HG02588 (cell line): ENCODE measurements around the gene BFSP2.
A peak's percentile ranks its signal among the peaks of the same experiment; 100 is the strongest.
"Not testable (repeated sequence)": the region's sequence is repeated elsewhere in the genome, so short reads cannot be mapped to it uniquely, and the experiment has no call there.

Source experiments
- ATAC-seq: cut with Tn5 transposase; IDR thresholded peaks from one replicate; pipeline ENCODE4 v1.9.1; 2021; ENCODE audit warnings: mild to moderate bottlenecking, moderate library complexity; ENCODE audit not compliant: unreplicated experiment

The BFSP2 gene

DNA sequence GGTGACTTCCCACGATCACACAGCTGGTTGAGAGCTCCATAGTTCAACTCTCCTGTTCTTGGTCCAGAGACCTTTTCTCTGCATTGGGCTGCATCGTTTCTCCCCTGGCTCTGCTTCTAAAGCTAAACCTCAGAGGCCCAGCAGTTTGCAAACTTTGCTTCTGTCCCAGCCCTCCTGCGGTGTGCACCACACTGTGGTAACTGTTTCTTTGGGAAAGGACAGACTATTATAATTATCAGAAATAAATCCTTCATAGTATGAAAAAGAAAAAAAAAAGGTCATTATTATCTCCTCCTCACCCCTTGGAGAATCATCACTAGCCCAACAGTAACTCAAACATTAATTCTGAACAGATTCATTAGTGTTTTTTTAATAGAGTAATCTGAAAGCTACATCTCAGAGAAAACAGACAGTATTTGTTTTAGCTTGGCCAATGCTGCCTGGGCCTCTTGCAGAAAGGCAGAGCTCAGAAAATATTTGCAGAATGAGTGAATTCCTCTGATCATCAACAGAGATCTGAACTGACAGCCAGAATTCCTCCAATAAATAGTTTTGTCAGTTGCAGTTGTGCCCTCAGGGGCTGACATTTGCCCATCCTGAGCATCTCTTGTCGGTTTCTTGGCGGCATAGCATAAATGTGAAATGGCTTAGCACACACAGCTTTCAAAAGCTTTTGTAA, 52.9 kb downstream of the BFSP2 start:
- ATAC-seq: no peak

DNA sequence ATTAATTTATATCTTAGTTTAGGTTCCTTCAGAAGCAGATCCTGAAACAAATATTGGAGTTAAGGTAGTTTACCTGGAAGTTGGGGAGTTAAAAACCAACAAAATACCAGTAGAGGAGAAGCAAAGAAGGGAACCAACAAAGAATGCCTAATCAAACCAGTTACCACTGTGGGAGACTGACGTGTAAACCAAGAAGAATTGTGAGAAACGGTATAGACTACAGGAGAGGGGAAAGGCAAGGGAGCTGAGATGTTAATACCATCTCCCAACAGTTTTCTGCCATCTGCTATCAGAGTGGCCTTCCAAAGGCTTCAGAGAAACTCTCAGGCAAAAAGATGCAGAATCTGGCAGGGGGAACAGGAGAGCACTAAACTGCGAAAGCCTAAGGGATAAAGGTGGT, 53.5 kb downstream of the BFSP2 start:
- ATAC-seq: no peak

DNA sequence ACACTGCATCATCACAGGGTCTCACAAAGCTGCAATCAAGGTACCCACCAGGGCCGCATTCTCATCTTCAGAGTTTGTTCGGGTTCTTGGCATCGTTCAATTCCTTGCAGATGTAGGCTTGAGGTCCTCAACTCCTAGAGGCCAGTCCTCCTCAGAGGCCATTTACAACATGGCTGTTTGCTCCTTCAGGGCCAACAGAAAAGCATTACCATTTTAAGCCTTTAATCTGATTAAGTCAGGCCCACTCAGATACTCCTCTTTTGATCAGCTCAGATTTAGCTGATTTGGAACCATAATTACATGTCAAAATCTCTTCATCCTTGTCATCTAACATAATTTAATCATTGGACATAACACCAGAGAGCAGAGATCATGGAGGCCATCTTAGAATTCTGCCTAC, 55.4 kb downstream of the BFSP2 start:
- no peak for ATAC-seq

DNA sequence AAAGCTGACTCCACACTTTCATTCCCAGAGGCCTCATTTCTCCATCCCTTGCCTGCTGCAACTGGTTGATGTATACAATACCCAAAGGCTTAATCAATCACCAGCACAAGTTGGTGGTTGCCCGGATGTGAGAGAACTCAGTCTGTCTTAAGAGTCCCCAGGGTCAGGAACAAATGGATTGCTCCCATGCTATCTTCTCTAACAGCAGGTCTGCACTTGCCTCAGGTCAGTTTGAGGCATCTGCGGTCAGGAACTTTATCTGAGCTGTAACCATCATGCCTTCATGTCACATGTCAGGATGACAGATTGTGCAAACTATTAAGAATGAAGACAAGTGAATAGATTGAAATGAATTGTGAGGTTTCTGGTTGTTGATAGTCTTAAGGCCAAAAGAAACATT, 56.1 kb downstream of the BFSP2 start:
- ATAC-seq: no peak

DNA sequence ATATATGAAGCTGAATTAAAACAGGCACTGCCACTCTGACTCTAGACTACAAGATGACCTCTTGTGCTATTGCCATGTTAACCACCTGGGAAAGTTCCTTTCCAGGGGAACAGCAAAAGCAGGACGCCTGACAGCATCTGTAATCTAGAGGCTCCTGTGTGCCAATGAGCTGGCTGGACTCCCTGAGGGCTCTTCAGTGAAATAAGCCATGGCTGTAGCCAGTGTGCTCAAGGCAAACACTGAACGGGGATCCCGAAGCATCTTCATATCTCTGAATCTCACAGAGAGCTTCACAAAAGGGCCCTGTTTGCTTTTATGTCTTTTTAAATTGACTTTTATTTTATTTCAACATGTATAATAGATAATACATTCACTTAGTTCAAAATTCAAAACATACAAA, 57.2 kb downstream of the BFSP2 start:
- ATAC-seq: no peak

DNA sequence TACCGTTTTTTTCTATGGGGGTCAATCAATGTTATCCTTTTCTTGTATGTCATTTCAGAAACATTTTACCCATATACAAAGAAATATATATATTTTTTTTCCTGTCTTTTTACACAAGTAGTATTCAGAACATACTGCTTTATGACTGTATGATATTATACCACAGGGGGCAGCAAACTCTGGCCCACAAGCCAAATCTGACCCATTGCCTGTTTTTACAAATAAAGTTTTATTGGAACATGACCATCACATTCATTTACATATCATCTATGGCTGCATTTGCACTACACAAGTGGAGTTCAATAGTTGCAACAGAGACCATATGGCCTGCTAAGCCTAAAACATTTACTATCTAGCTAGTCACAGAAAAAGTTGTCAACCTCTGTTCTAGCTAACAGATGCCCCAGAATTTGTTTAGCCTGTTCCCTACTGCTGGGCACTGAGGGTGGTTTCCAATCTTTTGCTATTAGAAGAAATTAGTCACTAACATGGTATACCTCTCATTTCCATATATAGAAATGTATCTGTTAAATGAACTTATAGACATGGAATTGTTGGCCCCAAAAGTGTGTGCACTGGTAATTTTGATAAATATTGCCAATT, 57.7 kb downstream of the BFSP2 start:
- ATAC-seq: no peak

DNA sequence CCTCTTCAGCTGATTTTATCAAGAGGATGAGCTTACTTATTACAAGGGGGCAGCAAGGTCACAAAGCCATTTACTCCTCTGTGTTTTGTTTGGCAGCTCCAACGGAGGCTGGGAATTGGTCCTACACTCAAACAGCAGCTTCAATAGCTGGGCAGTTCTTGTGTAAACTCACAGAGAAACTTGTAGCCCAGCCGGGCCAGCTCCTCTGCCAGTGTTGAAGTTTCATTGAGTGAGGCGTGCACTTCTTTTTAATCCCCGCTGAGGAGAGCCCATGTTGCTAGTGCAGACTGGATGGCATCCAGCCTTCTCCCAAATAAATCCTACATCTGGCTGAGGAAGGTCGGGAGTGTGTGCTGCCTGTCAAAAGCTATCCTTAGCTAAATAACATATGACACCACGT, 59.5 kb downstream of the BFSP2 start:
- ATAC-seq: no peak

DNA sequence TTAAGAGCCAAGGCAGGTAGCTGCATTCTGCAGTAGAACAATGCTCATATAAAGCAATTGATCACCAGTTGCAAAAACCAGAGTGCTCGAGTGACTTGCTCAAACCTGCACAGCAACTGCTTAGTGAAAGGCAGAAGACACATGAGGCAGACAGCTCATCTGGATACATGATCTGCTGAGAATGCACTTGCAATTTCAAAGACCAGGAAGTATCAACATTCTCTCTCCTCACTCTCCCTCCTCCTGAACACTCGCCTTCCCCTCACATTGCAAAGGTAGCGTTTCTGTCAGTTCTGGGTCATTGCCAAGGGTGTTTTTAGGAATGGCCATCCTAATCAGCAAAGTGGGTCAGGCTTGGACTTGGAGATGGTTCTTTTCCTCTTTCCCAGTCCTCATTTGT, 61.0 kb downstream of the BFSP2 start:
- no peak for ATAC-seq

DNA sequence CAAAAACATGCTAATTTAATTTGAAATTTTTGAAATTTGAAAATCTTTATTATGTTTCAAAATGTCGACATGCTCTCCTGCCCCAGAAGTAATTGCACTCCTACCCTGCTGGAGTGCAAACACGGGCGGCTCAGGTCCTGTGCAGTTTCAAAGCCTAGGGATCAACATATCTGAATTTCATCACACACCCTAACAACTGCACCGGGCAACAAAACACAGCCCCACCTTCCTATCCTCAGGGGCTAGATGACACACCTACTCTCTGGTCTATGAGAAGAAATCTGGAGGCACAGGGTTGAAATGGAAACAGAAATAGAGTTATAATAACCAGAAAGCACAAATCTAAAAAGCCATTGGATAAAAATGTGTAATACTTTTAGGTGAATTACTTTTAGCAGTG, 61.4 kb downstream of the BFSP2 start:
- no peak for ATAC-seq

DNA sequence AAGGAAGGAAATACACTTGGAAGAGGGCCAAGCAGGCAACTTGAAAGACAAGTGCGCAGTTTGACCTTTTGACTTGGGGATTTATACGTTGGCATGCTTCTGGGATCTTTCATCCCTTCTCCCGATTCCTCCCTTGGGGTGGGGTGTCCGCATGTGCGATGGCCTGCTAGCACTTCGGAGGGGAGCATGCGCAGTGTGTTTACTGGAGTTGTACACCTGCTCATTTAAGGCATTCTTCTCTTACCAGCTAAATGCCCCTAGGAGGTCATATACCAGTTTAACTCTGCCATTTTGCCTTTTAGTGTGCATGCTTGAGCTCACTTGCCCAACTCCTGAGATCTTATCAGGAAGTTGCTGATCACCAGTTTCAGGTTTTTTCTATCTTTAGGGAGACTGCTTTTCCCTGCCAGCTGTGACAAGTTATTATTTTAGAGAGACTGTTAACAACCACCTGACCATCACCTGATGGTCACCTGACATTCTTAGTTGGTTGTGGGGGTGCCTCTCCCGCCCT, 63.5 kb downstream of the BFSP2 start:
- ATAC-seq: no peak

DNA sequence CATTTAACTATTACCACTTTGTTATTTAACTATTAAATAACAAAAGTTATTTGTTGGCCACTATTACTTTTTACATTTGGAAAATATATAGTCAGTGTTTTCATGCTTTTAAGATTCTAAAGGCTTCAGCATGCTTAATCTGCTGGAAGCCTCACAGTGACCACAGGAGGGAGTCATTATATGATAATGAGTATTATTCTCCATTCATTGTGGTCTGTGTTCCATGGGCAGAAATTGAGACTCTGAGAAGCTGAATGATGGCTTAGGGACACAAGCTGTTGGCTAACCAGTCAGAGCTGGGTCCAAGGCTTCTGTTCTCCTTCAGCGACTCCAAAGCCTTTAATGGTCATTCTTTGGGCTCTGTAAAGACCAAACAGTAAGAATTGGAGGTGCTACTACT, 64.7 kb downstream of the BFSP2 start:
- no peak for ATAC-seq

DNA sequence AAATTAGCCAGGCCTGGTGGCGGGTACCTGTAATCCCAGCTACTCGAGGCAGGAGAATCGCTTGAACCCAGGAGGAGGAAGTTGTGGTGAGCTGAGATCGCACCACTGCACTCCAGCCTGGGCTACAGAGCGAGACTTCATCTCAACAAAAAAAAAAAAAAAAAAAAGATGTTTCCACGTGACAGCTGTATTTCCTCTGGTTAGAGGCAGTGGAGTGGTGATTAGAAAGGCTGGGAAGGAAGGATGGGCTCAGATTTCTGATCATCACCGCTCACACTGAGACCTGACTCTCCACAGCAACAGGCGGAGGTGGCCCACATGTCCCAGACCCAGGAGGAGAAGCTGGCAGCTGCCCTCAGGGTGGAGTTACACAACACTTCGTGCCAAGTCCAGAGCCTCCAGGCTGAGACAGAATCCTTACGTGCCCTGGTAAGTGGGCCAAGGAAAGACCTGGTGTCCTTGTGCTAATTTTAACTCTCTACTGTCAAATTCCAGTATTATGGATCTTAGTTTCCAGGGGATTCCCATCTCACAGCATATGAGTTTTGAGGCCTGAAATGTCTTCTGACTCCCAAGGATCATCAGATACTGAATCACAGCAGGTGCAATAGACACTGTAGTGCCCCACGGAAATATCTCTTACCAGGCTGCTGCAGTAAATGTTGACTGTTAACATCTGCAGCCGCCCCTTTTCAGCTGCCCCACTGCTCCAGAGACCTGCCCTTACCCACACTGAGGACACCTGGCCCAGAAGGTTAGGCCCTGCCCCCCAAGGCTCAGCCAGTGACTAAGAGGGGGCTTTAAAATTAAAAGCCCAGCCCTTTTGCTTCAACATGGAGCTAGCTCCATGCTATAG, 66.9 kb downstream of the BFSP2 start:
- peak; percentile 35 for ATAC-seq

DNA sequence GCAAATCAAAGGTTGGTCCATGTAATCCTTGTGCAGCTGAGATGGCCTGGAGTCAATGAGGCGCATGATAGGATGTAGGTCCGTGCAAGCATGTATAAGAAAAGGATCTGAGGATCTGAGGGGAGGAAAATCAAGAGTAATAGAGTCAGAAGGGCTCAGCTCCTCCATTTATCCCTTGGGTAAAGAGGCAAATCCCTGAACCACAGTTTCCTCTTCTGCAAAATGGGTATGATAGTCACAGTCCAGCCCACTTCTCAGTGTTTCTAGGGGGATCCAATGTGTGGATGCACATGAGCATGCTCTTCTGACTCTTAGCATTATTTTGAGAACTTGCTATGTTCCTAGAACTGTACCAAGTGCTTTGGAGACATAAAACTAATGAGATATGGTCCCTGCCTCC, 67.9 kb downstream of the BFSP2 start:
- no peak for ATAC-seq

DNA sequence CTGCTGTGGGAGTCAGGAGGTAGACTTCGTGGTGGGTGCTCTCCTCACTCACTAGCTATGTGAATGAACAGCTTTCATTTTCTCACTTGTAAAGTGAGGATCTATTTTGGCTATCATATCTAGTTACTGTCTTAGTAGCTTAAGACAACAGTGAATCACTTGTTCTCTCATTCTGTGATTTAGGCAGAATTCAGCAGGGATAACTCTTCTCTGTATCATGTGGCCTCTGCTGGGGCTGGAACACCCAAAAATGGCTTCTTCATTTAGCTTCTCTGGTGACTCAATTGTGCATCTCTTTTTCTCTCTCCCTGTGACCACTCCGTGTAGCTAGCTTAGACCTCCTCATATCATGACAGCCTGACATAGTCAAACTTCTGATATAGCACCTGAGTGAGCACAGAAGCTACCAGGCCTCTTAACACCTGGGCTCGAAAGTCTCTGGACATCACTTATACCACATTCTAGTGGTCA, 68.4 kb downstream of the BFSP2 start:
- no peak for ATAC-seq

DNA sequence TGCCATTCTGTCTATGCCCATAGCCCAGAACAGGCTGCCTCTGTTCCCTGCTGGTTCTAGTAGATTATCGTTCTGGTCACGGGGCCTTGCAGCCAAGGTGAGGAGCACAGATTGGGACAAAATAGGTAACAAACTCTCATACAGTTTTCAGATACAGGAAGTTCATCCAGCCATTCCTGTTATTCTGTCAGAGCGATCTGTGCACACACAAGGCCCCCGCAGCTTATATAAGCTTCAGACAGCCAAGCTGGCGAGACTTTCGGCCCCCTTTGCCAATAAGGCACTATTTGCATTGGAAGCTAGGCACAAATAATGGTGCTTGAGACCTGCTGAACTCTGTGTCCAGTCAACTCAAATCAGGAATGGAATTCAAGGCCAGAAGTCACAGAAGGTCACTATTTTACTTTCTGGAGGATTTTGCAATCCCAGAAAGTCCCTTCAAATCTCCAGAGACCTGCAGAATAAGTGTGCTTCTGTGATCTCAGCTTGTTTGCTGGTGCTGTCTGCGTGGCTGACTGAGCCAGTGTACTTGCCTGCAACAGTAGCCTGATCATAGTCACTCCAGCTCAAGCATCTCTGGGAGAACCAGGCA, 69.4 kb downstream of the BFSP2 start:
- no peak for ATAC-seq

DNA sequence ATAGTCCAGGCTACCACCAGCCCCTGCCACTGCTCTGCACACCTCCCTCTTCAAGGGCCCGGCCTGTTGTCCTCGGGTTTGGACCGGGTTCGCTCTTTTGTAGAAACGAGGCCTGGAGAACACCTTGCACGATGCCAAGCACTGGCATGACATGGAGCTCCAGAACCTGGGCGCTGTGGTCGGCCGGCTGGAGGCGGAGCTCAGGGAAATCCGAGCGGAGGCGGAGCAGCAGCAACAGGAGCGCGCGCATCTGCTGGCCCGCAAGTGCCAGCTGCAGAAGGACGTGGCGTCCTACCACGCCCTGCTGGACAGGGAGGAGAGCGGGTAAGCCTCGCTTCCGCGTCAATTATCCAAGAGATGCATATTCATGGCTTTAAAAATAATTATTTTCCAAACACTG, 72.4 kb downstream of the BFSP2 start:
- ATAC-seq: no peak

DNA sequence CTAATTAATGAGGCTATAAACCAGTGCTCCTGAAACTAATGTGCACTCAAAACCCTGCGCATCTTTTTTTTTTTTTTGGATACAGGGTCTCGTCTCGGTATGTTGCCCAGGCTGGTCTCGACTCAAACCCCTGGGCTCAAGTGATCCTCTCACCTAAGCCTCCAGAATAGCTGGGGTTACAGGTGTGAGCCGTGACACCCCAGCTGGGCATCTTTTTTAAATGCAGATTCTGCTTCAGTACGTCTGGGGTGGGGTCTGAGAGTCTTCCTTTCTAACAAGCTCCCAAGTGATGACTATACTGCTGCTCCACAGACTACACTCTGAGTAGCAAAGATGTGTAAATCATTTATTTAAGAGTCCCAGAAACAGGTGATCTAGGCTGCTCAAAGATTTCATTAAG, 73.0 kb downstream of the BFSP2 start:
- ATAC-seq: no peak

DNA sequence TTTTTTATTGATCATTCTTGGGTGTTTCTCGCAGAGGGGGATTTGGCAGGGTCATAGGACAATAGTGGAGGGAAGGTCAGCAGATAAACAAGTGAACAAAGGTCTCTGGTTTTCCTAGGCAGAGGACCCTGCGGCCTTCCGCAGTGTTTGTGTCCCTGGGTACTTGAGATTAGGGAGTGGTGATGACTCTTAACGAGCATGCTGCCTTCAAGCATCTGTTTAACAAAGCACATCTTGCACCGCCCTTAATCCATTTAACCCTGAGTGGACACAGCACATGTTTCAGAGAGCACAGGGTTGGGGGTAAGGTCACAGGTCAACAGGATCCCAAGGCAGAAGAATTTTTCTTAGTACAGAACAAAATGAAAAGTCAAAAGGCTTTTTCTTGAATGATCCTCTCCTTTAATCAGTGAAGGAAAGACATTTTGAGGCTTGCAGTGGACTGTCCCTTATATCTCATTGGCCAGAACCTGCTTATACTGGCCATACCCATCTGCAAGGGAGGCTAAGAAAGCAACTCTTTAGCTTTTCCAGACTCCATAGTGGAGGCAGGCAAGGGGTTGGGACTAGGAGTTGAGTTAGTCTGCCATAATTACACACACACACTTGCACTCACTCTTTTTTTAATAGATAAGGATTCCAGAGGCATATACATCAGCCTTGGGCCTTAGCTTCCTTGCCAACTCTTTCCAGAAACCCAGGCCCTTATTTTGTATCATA, 73.8 kb downstream of the BFSP2 start:
- ATAC-seq: not testable (repeated sequence)

DNA sequence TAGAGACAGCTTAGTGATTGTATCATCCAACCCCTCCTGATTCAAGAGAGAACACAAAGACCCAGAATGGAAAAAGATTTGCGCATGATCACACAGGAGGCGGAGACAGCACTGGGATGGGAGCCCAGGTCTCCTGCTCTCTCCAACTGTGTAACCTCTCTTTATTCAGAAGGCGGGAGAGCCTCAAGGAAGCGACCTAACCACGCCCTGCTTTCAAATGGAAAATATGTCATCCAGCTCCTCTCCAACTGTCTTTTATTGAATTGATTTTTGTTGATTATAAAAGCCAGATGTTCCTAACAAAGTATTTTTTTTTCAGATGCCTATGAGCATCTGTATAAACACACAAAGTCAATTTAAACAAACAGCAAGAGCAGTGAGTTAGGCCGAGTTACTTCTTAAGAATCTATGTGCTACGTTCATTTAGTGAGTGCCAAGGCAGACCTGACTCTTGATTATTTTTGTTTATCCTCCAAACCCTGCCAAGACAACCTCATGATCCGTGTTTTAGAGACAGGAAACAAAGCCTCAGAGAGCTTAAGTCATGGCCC, 74.5 kb downstream of the BFSP2 start:
- no peak for ATAC-seq

DNA sequence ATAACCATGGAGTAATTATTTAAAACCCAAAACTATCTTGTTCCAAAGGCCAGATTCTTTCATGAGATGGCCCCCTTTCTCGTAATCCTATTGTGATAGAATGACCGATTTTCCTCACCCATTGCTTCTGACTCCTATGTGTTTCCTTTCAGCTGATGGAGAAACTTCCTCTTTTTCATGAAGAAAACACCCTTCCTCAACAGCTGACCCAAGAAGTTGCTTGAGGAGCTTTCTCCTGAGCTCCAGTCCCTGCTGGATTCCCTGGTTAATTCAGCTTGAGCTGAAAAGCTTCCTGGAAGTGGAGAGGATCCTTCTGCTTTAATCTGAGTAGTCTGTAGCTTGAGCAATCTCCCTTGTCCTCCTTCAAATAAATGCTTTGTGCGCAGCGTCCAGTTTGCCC, 75.0 kb downstream of the BFSP2 start:
- no peak for ATAC-seq
